DND-41 (cell line): Measurements from ENCODE around the gene RDH5.

Source experiments
- EZH2 ChIP-seq: IDR thresholded peaks from 3 replicates; pipeline ENCODE4 v1.6.1; 2012; ENCODE audit warnings: borderline replicate concordance, low read depth, mild to moderate bottlenecking, moderate library complexity, low read length, inconsistent platforms; ENCODE audit not compliant: severe bottlenecking
- TF ChIP-seq, protein P1 (sequence below): IDR thresholded peaks from 2 replicates; pipeline ENCODE4 v1.5.1; 2012; ENCODE audit warnings: borderline replicate concordance, low read length, moderate library complexity, mild to moderate bottlenecking; ENCODE audit not compliant: poor library complexity, severe bottlenecking; ENCODE audit errors: extremely low read depth

DNA sequence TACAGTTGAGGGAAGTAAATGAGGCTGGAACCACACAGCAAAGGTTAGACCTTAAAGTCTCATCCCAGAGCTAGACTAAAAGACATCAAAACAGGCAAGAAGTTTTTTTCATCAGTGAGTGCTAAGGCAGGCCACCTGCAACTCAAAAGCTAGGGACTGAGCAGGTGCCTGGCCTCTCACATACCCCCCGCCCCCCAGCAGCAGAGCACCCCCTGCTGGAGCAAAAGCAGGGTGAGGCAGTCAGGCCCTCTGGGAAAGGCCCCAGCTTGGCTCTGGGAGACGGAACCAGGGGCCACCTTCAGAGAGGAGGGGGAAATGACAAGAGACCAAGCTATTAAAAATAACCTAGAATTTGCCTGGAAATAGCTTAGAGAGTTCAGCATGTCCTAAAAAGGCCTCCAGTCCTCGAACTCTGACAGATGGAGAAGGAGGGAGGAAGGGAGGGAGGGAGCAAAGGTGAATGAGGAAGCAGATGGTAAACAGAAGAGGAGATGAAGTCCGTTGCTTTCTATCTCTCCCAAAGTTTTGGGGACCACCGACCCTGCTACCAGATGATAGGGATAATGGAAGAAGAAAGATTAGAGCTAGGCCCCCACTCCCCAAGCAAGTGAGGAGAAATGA lies 14.3 kb upstream of the RDH5 start:
- TF ChIP-seq, protein P1, sequence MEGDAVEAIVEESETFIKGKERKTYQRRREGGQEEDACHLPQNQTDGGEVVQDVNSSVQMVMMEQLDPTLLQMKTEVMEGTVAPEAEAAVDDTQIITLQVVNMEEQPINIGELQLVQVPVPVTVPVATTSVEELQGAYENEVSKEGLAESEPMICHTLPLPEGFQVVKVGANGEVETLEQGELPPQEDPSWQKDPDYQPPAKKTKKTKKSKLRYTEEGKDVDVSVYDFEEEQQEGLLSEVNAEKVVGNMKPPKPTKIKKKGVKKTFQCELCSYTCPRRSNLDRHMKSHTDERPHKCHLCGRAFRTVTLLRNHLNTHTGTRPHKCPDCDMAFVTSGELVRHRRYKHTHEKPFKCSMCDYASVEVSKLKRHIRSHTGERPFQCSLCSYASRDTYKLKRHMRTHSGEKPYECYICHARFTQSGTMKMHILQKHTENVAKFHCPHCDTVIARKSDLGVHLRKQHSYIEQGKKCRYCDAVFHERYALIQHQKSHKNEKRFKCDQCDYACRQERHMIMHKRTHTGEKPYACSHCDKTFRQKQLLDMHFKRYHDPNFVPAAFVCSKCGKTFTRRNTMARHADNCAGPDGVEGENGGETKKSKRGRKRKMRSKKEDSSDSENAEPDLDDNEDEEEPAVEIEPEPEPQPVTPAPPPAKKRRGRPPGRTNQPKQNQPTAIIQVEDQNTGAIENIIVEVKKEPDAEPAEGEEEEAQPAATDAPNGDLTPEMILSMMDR: peak; percentile 48
- TF ChIP-seq EZH2: no peak
